HG03439 (cell line): ENCODE measurements around the gene ATP2C2.

ENCODE experiments used
- ATAC-seq: cut with Tn5 transposase; IDR thresholded peaks from one replicate; pipeline ENCODE4 v1.9.1; 2021; ENCODE audit warnings: mild to moderate bottlenecking, moderate library complexity; ENCODE audit not compliant: unreplicated experiment

Gene ATP2C2

GRCh38 chr16:84486126-84486525 is 117.8 kb downstream of the ATP2C2 start:
- ATAC-seq: no peak

DNA sequence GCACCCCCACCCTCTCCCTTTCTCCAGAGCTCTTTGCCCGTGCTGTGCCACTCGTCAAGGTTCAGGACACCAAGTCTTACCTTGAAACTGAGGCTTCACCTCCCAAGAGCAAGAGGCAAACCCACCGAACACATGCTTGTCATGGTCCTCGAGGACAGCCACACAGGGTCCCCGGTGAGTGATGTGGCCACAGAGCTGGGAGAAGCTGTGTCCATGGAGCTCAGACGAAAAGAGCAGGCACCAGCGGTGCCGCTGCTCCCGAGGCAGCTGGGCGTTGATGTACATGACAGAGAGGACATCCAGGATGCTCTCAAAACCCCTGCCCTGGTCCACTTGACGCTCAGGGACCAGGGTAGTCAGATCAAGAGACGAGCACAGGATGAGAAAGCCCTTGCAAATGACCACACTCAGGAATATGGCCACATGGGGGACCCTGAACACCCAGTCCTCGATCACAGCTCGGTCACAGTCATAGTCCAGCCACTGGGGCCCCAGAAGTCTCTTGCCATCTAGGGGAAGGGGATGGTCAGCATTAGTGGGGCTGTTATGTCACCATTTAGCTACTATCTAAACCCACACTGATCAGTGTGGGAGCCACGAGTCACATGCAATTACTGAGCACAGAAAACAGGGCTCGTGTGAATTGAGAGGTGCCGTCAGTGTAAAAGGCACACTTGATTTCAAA is 118.4 kb downstream of the ATP2C2 start:
- ATAC-seq: no peak

DNA sequence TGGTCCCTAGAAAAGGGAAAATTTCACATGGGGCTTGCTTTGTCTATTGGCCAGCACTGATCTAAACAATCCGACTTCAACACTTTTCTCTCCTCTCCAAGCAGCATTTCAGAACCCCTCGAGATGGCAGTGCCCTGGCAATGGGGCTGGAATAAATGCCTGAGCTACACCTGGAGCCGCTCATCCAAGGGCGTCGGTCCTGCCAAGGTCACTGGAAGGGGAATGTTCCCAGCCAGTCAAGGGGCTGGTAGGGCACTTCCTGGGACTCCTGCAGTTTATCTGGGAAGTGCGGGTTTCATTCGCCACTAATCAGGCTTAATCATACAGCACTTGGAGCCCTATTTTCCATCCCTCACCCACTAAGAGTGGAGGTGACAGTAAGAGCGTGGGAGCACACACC is 119.0 kb downstream of the ATP2C2 start:
- no peak for ATAC-seq

DNA sequence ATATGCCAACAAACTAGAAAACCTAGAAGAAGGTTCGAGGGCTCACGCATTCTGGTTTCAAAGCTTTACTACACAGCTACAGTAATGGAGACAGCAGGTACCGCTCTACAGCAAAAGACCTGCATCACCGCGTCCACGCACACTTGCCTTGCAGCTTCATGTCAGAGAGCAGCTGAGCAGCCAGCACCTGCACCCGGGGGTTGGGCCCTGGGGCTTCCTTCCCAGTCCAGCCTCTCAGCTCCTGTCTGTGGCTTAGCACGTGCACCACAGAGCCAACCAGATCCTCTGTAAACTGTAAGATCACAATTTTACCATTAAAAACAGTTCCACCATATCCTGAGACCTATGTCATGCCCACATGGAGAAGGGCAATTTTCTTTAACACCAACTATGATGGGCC is 120.8 kb downstream of the ATP2C2 start:
- ATAC-seq: no peak

DNA sequence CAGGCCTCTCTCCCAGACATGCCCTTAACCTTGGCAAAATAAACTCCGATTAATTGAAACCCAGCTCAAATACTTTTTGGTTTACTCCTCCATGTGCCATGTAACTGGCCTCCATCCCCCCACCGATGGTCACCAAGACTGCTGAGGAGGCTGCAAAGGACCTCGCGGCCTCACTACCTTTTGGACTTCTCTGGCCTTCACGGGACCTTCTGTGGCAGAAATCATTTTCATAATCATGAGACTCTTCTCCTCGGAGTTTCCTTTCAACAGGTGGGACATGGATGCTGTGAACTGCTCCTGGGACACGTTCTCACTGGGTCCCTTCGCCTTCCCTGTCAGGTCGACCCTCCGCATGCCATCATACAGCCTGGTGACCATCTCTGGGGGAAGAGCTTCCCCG is 127.2 kb downstream of the ATP2C2 start:
- ATAC-seq: no peak

GRCh38 chr16:84496991-84497390 is 128.7 kb downstream of the ATP2C2 start:
- no peak for ATAC-seq

DNA sequence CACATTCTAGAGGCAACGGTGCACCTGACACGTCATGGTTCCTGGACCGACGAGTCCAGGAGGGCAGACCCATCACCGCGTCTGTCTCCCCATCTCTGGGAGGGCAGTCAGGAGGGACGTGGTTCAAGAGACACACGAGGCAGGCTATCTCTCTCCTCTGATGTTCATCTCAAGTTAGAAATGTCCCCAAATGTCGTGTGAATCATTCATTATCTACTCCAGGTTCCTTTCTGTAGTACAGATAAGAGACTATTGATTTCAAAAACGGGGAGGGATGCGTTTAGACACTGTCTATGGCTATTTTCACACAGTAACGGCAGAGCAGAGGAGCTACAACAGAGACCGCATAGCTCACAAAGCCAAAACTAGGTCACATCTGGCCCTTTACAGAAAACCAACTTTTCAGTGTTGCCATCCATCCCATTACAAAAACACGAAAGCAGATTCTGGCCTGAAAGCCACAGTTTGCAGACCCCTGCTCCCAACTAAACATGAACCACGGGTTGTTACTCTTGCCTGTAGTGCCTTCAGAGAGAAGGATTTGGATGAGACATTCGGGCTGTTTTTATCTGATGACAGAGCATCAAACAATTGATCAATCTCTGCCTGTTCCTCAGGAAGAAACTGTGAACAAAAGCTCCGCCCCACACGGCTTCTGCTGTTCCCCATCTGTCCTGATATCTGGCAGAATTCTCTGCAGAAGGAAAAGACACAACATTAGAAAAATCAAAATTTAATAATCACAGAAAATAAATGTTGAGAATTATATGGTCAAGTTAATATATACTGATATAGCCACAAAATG is 129.3 kb downstream of the ATP2C2 start:
- no peak for ATAC-seq

DNA sequence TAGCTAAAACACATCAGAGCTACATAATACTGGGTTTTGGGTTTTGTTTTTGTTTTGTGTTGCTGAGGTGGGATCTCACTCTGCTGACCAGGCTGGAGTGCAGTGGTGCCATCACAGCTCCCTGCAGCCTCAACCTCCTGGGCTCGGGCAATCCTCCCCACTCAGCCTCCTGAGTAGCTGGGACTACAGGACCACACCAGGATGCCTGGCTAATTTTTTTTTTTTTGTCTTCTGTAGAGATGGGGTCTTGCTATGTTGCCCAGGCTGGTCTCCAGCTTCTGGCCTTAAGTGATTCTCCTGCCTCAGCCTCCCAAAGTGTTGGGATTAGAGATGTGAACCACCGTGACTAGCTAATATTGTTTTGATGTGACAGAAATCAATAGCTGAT is 129.9 kb downstream of the ATP2C2 start:
- no peak for ATAC-seq

GRCh38 chr16:84498859-84499620 is 130.7 kb downstream of the ATP2C2 start:
- ATAC-seq: no peak

GRCh38 chr16:84499638-84500037 is 131.3 kb downstream of the ATP2C2 start:
- no peak for ATAC-seq

- ATAC-seq: no peak
Measured at GRCh38 chr16:84500531-84500930, 132.2 kb downstream of the ATP2C2 start.

- ATAC-seq: no peak
Measured at GRCh38 chr16:84501077-84501735, 132.9 kb downstream of the ATP2C2 start.

GRCh38 chr16:84502075-84502474 is 133.7 kb downstream of the ATP2C2 start:
- ATAC-seq: no peak

DNA sequence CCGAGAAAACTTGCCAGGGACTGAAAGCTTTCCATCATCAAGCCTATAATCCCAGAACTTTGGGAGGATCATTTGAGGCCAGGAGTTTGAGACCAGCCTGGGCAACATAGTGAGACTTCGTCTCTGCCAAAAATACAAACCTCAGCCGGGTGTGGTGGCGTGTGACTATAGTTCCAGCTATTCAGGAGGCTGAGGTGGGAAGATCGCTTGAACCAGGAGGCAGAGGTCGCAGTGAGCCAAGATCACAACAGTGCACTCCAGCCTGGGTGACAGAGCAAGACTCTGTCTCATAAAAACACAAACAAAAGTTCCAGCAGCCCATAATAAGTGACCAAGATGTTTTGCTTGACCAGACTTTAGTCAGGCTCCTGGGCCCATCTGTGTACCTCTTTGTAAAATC is 134.2 kb downstream of the ATP2C2 start:
- ATAC-seq: no peak

DNA sequence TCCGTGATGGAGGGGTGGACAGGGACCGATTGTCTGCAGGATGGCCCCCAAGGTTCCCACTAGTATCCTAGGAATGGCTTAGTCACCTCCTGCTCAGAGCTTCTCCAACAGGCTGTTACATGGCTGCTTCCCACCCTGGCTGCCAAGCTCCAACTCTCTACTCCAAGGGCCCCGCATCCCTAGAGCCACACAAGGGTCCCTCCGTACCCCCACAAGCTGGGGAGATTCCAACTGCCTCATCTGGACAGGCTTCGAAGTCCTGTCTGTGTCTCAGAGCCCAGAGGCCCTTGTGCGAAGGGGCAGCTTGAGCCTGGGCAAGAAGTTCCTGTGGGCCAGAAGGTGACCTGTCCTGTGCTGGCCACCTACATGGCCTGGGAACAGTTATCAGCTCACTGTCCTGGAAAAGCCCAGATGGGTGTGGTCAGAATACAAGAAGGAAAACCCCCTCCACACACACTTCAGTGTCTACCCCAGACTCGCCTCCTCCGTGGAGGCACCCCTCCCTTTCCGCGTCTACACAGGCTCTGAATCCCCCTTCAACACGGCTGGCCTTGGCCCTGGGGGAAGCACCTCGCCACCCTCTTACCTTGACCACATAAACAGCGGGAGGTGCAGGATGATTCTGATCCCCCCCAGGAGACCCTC is 135.5 kb downstream of the ATP2C2 start:
- no peak for ATAC-seq

GRCh38 chr16:84504420-84505248 is 136.3 kb downstream of the ATP2C2 start, which contains the start of gene MEAK7:
Gene MEAK7, minus strand, starts transcription at chr16:84504659. Its CDS starts 6,573 bp downstream, at chr16:84498086.
- peak; percentile 91 for ATAC-seq

GRCh38 chr16:84505249-84506187 is 137.2 kb downstream of the ATP2C2 start:
- ATAC-seq: no peak
